NCI-H1436 treated with DMSO at 0.1 percent for 48 hours (cell line): ENCODE data around the gene PSMD11.
"Not testable (repeated sequence)": the region's sequence is repeated elsewhere in the genome, so short reads cannot be mapped to it uniquely, and the experiment has no call there.

Experiments
- DNase-seq: peaks from one replicate; lab custom pipeline; 2025; lab: John Stamatoyannopoulos, UW

The PSMD11 gene

GRCh38 chr17:32513579-32513978, 69.3 kb downstream of the PSMD11 start:
- no peak for DNase-seq

- DNase-seq, result no peak
Measured at GRCh38 chr17:32514606-32515005, 70.3 kb downstream of the PSMD11 start.

GRCh38 chr17:32515677-32516383, 71.5 kb downstream of the PSMD11 start:
- DNase-seq, result no peak

- peak; percentile 60 for DNase-seq
Measured at GRCh38 chr17:32516450-32516849, 72.1 kb downstream of the PSMD11 start.

- no peak for DNase-seq
Measured at GRCh38 chr17:32516940-32517701, 72.8 kb downstream of the PSMD11 start.

- DNase-seq, result no peak
Measured at GRCh38 chr17:32517982-32518381, 73.7 kb downstream of the PSMD11 start.

- no peak for DNase-seq
Measured at GRCh38 chr17:32518646-32519227, 74.4 kb downstream of the PSMD11 start.

GRCh38 chr17:32519228-32520103, 75.2 kb downstream of the PSMD11 start:
- peak; percentile 78 for DNase-seq

- peak; percentile 42 for DNase-seq
Measured at GRCh38 chr17:32520104-32520701, 75.9 kb downstream of the PSMD11 start.

GRCh38 chr17:32520737-32521404, 76.6 kb downstream of the PSMD11 start:
- no peak for DNase-seq

- DNase-seq, result no peak
Measured at GRCh38 chr17:32523017-32523680, 78.8 kb downstream of the PSMD11 start.

- no peak for DNase-seq
Measured at GRCh38 chr17:32523827-32524552, 79.7 kb downstream of the PSMD11 start.

- DNase-seq, result not testable (repeated sequence)
Measured at GRCh38 chr17:32524553-32524880, 80.2 kb downstream of the PSMD11 start.

GRCh38 chr17:32525122-32525521, 80.8 kb downstream of the PSMD11 start:
- DNase-seq, result no peak

GRCh38 chr17:32527146-32527545, 82.8 kb downstream of the PSMD11 start:
- DNase-seq, result no peak

- no peak for DNase-seq
Measured at GRCh38 chr17:32528825-32529224, 84.5 kb downstream of the PSMD11 start.

- DNase-seq, result peak; percentile 32
Measured at GRCh38 chr17:32529604-32530003, 85.3 kb downstream of the PSMD11 start.
